Measurements from ENCODE around the gene MFSD12.

MFSD12 gene

GRCh38 chr19:3528080-3528479, 29.3 kb downstream of the MFSD12 start:
- no peak overlapping the region for H3K4me3 ChIP-seq (ENCODE audit: low read length)
- no peaks in the 10 kb centered on the region for H4K20me1 ChIP-seq (ENCODE audit: insufficient read depth, low read length)
- peaks cover 4% of the 10 kb centered on the region; the same call in 1 of the 2 replicates for H3K79me2 ChIP-seq (ENCODE audit: low read length)
- no peaks in the 10 kb centered on the region for H3K9me2 ChIP-seq (replicated peaks; ENCODE audit: insufficient read depth, low read length)
- H3K9ac ChIP-seq (ENCODE audit: low read length), result no peak overlapping the region
- no peak overlapping the region for H3K4me2 ChIP-seq (ENCODE audit: low read depth, low read length)
- H3K27me3 ChIP-seq (replicated peaks; ENCODE audit: insufficient read depth, low read length), result no peaks in the 10 kb centered on the region
- no peaks in the 10 kb centered on the region for H3K9me3 ChIP-seq (replicated peaks; ENCODE audit: insufficient read depth, low read length)
- H3K36me3 ChIP-seq (replicated peaks; ENCODE audit: insufficient read depth, low read length), result no peaks in the 10 kb centered on the region
- no peaks in the 10 kb centered on the region for H3F3A ChIP-seq (ENCODE audit: insufficient read depth, low read length)
- TF ChIP-seq CTCF (IDR thresholded peaks at IDR 0.05; ENCODE audit: low read length) (no peak), EZH2phosphoT487 (IDR thresholded peaks at IDR 0.05; ENCODE audit: low read length) (no peak), EZH2 (optimal IDR thresholded peaks at IDR 0.05; ENCODE audit: low read depth, low read length) (no peak)
- no peak overlapping the region for H3K27ac ChIP-seq (ENCODE audit: low read length)
- no peaks in the 10 kb centered on the region for H3K4me1 ChIP-seq (ENCODE audit: low read length)
- no peak for DNase-seq
- no peak overlapping the region for H2AFZ ChIP-seq (ENCODE audit: low read length)

GRCh38 chr19:3527238-3527910, 30.0 kb downstream of the MFSD12 start:
- Histone ChIP-seq H3K27ac (ENCODE audit: low read length) (no peak overlapping the region), H3K9me3 (replicated peaks; ENCODE audit: insufficient read depth, low read length) (no peaks in the 10 kb centered on the region), H4K20me1 (ENCODE audit: insufficient read depth, low read length) (no peaks in the 10 kb centered on the region), H3K36me3 (replicated peaks; ENCODE audit: insufficient read depth, low read length) (no peaks in the 10 kb centered on the region), H3K4me1 (ENCODE audit: low read length) (no peaks in the 10 kb centered on the region), H3K4me2 (ENCODE audit: low read depth, low read length) (no peak overlapping the region), H3F3A (ENCODE audit: insufficient read depth, low read length) (no peaks in the 10 kb centered on the region), H3K79me2 (ENCODE audit: low read length) (peaks cover 11% of the 10 kb centered on the region), H3K9ac (ENCODE audit: low read length) (no peak overlapping the region), H3K4me3 (ENCODE audit: low read length) (no peak overlapping the region), H3K9me2 (replicated peaks; ENCODE audit: insufficient read depth, low read length) (no peaks in the 10 kb centered on the region), H3K27me3 (replicated peaks; ENCODE audit: insufficient read depth, low read length) (no peaks in the 10 kb centered on the region), H2AFZ (ENCODE audit: low read length) (no peak overlapping the region)
- DNase-seq, result no peak
- no peak for TF ChIP-seq EZH2 (optimal IDR thresholded peaks at IDR 0.05; ENCODE audit: low read depth, low read length)
- no peak for TF ChIP-seq EZH2phosphoT487 (IDR thresholded peaks at IDR 0.05; ENCODE audit: low read length)
- TF ChIP-seq CTCF (IDR thresholded peaks at IDR 0.05; ENCODE audit: low read length), result no peak

GRCh38 chr19:3526507-3527237, 30.7 kb downstream of the MFSD12 start:
- no peaks in the 10 kb centered on the region for H3K4me1 ChIP-seq (ENCODE audit: low read length)

More at GRCh38 chr19:3526507-3527237, 30.7 kb downstream of the MFSD12 start:
- peaks cover 18% of the 10 kb centered on the region for H3K79me2 ChIP-seq (ENCODE audit: low read length)
- H3K9ac ChIP-seq (ENCODE audit: low read length), result no peak overlapping the region
- H3K9me2 ChIP-seq (replicated peaks; ENCODE audit: insufficient read depth, low read length), result no peaks in the 10 kb centered on the region
- H2AFZ ChIP-seq (ENCODE audit: low read length), result no peak overlapping the region
- no peaks in the 10 kb centered on the region for H3K9me3 ChIP-seq (replicated peaks; ENCODE audit: insufficient read depth, low read length)
- no peaks in the 10 kb centered on the region for H3K27me3 ChIP-seq (replicated peaks; ENCODE audit: insufficient read depth, low read length)
- H3K36me3 ChIP-seq (replicated peaks; ENCODE audit: insufficient read depth, low read length), result no peaks in the 10 kb centered on the region
- no peaks in the 10 kb centered on the region for H4K20me1 ChIP-seq (ENCODE audit: insufficient read depth, low read length)
- H3K27ac ChIP-seq (ENCODE audit: low read length), result no peak overlapping the region
- no peak overlapping the region for H3K4me2 ChIP-seq (ENCODE audit: low read depth, low read length)
- DNase-seq, result no peak
- no peak overlapping the region for H3K4me3 ChIP-seq (ENCODE audit: low read length)
- TF ChIP-seq CTCF (IDR thresholded peaks at IDR 0.05; ENCODE audit: low read length) (peak; percentile 16; the same call in 1 of the 2 replicates), EZH2 (optimal IDR thresholded peaks at IDR 0.05; ENCODE audit: low read depth, low read length) (no peak)
- no peaks in the 10 kb centered on the region for H3F3A ChIP-seq (ENCODE audit: insufficient read depth, low read length)

Data from MM.1S (cell line).